Keratinocyte (primary cell): Measurements from ENCODE around the gene NRXN2. TPM values are rescaled to one million over a fixed set of nuclear protein-coding genes. Genes with fewer than 3 reads are reported as not detected.
A peak's percentile ranks its signal among the peaks of the same experiment; 100 is the strongest.

Source experiments
- DNase-seq: peaks from one replicate; pipeline ENCODE4 v3.0.0-alpha.2; 2011; ENCODE audit warnings: low read depth, missing footprints, low spot score
- FAIRE-seq: peaks from 2 replicates; lab custom pipeline; 2011; peaks lifted over from hg19 to GRCh38; lab: Jason Lieb, UNC
- H2AFZ ChIP-seq: 2 replicates; pipeline ENCODE4 v1.6.0; 2012; ENCODE audit warnings: low read length, control low read depth, inconsistent platforms; ENCODE audit not compliant: control insufficient read depth
- H3K27ac ChIP-seq: 2 replicates; pipeline ENCODE4 v1.5.1; 2011; ENCODE audit warnings: low read length; ENCODE audit not compliant: control insufficient read depth, insufficient read depth
- H3K27me3 ChIP-seq: 3 replicates; pipeline ENCODE4 v1.6.0; 2011; ENCODE audit warnings: low read length; ENCODE audit not compliant: control insufficient read depth, insufficient read depth; ENCODE audit errors: extremely low read depth
- H3K36me3 ChIP-seq, 2 experiments: 2 replicates in 1 of 2; 3 replicates in 1 of 2; pipeline ENCODE4 v1.5.1; 2011; ENCODE audit warnings: low read length in 2 of 2, mild to moderate bottlenecking in 1 of 2; ENCODE audit not compliant: control insufficient read depth in 2 of 2, insufficient read depth in 2 of 2; ENCODE audit errors: extremely low read depth in 1 of 2
- H3K4me1 ChIP-seq: 3 replicates; pipeline ENCODE4 v1.5.1; 2011; ENCODE audit warnings: low read length; ENCODE audit not compliant: control insufficient read depth, insufficient read depth; ENCODE audit errors: extremely low read depth
- H3K4me2 ChIP-seq: 3 replicates; pipeline ENCODE4 v1.6.0; 2011; ENCODE audit warnings: low read depth, low read length; ENCODE audit not compliant: control insufficient read depth, insufficient read depth; ENCODE audit errors: extremely low read depth
- H3K4me3 ChIP-seq, 3 experiments: fragments of 200-600 bp in 1 of 3; sonication (generic) in 1 of 3; 2 replicates in 2 of 3; 3 replicates in 1 of 3; pipeline ENCODE4 v1.5.1; 2011 to 2016; ENCODE audit warnings: low read length in 3 of 3, mild to moderate bottlenecking in 3 of 3, control low read depth in 2 of 3, inconsistent platforms in 1 of 3, low read depth in 1 of 3, mixed read lengths in 1 of 3, mixed run types in 1 of 3, moderate library complexity in 1 of 3; ENCODE audit not compliant: control insufficient read depth in 2 of 3, insufficient read depth in 2 of 3; ENCODE audit errors: extremely low read depth in 1 of 3
- H3K79me2 ChIP-seq: 2 replicates; pipeline ENCODE4 v1.6.0; 2012; ENCODE audit warnings: low read length; ENCODE audit not compliant: control insufficient read depth, insufficient read depth
- H3K9ac ChIP-seq: 3 replicates; pipeline ENCODE4 v1.6.0; 2011; ENCODE audit warnings: low read length; ENCODE audit not compliant: control insufficient read depth, insufficient read depth; ENCODE audit errors: extremely low read depth
- H3K9me1 ChIP-seq: 3 replicates; pipeline ENCODE4 v1.6.0; 2011; ENCODE audit warnings: low read length; ENCODE audit not compliant: control insufficient read depth, insufficient read depth; ENCODE audit errors: extremely low read depth
- H3K9me3 ChIP-seq: 2 replicates; pipeline ENCODE4 v1.5.1; 2012; ENCODE audit warnings: low read depth, low read length; ENCODE audit not compliant: control insufficient read depth
- H4K20me1 ChIP-seq: 3 replicates; pipeline ENCODE4 v1.6.0; 2011; ENCODE audit warnings: low read length; ENCODE audit not compliant: control insufficient read depth, insufficient read depth; ENCODE audit errors: extremely low read depth
- CTCF ChIP-seq, 3 experiments: IDR thresholded peaks in 1 of 3; conservative IDR thresholded peaks in 1 of 3; optimal IDR thresholded peaks in 1 of 3; 2 replicates in 2 of 3; 3 replicates in 1 of 3; pipeline versions ENCODE3 to v1.5.1; 2011; ENCODE audit warnings: low read length in 3 of 3, mild to moderate bottlenecking in 3 of 3, moderate library complexity in 2 of 3, control low read depth in 1 of 3, inconsistent platforms in 1 of 3; ENCODE audit not compliant: insufficient read depth in 2 of 3; ENCODE audit errors: extremely low read depth in 1 of 3
- EZH2 ChIP-seq: IDR thresholded peaks from one replicate; pipeline ENCODE4 v1.6.1; 2012; ENCODE audit warnings: inconsistent platforms, mild to moderate bottlenecking, low read length, moderate library complexity
- dilution Hi-C: fragments of 300-500 bp; cut with MboI; formaldehyde crosslinking; loops from one replicate; pipeline ENCODE4 v1.7.0; 2020; ENCODE audit warnings: low sequenced_read_pairs; ENCODE audit not compliant: extremely low pct_ligation_motif_present
- polyA plus RNA-seq, 5 experiments: library from polyadenylated mRNA; depleted of rRNA in 3 of 5; stranded (reverse) in 3 of 5; stranded (forward) in 1 of 5; unstranded in 1 of 5; fragments of >200 nt; gene quantifications; 1 replicate in 1 of 5; 2 replicates in 3 of 5; 3 replicates in 1 of 5; pipeline versions ENCODE4 v1.2.1 to v1.2.3, GENCODE V29; 2011 to 2012; ENCODE audit warnings: missing spikeins in 2 of 5, low read depth in 1 of 5, low replicate concordance in 1 of 5

NRXN2 gene
- polyA plus RNA-seq, 1 donor (not counting 4 experiments of a cell fraction or from before 2014, with no cell fraction given), result not detected

- TF ChIP-seq EZH2 (peak; percentile 14), CTCF (optimal IDR thresholded peaks at IDR 0.05 in 1 of 3, IDR thresholded peaks at IDR 0.05 in 1 of 3, conservative IDR thresholded peaks at IDR 0.05 in 1 of 3; ENCODE audit: extremely low read depth in 1 of 3, insufficient read depth in 2 of 3, low read length in 3 of 3) (no peak)
- no peak overlapping the region for H2AFZ ChIP-seq
- H3K9ac ChIP-seq, result no peak overlapping the region
- DNase-seq (no peak), FAIRE-seq (no peak)
- no peaks in the 10 kb centered on the region for H3K9me1 ChIP-seq
- H3K79me2 ChIP-seq, result no peaks in the 10 kb centered on the region
- H4K20me1 ChIP-seq, result no peaks in the 10 kb centered on the region
- H3K4me2 ChIP-seq, result no peak overlapping the region
- H3K4me1 ChIP-seq, result no peaks in the 10 kb centered on the region
- H3K27ac ChIP-seq, result no peak overlapping the region
- dilution Hi-C loops, result no loop called here
- peaks cover 61% of the 10 kb centered on the region for H3K27me3 ChIP-seq
- no peaks in the 10 kb centered on the region for H3K9me3 ChIP-seq
- H3K36me3 ChIP-seq, result no peaks in the 10 kb centered on the region
- H3K4me3 ChIP-seq, result no peak overlapping the region
These were observed 2.2 kb downstream of the NRXN2 start for GRCh38 chr11:64720640-64721358.

- Histone ChIP-seq H3K27me3 (peaks cover 67% of the 10 kb centered on the region), H2AFZ (no peak overlapping the region), H3K9me1 (no peaks in the 10 kb centered on the region), H3K4me2 (no peak overlapping the region), H3K9ac (no peak overlapping the region), H3K79me2 (no peaks in the 10 kb centered on the region), H3K4me3 (no peak overlapping the region), H3K4me1 (no peaks in the 10 kb centered on the region), H3K9me3 (no peaks in the 10 kb centered on the region), H4K20me1 (no peaks in the 10 kb centered on the region), H3K27ac (no peak overlapping the region), H3K36me3 (no peaks in the 10 kb centered on the region)
- dilution Hi-C loops, result no loop called here
- DNase-seq, result no peak
- FAIRE-seq, result no peak
- TF ChIP-seq CTCF (optimal IDR thresholded peaks at IDR 0.05 in 1 of 3, IDR thresholded peaks at IDR 0.05 in 1 of 3, conservative IDR thresholded peaks at IDR 0.05 in 1 of 3; ENCODE audit: extremely low read depth in 1 of 3, insufficient read depth in 2 of 3, low read length in 3 of 3), result no peak
- no peak for TF ChIP-seq EZH2
These were observed 2.8 kb downstream of the NRXN2 start for GRCh38 chr11:64720167-64720566.
